ENCODE data around the gene AFAP1.

Gene AFAP1

GRCh38 chr4:7893539-7893938 lies 46.1 kb downstream of the AFAP1 start:
- DNase-seq (ENCODE audit: low spot score) = no peak

- no peak for DNase-seq (ENCODE audit: low spot score)
These were observed 47.2 kb downstream of the AFAP1 start for GRCh38 chr4:7892212-7893019.

- DNase-seq (ENCODE audit: low spot score) = no peak
These were observed 48.8 kb downstream of the AFAP1 start for GRCh38 chr4:7890635-7891393.

GRCh38 chr4:7887436-7887835 lies 52.2 kb downstream of the AFAP1 start:
- no peak for DNase-seq (ENCODE audit: low spot score)

GRCh38 chr4:7886007-7886973 lies 53.4 kb downstream of the AFAP1 start:
- DNase-seq (ENCODE audit: low spot score) = no peak

- no peak for DNase-seq (ENCODE audit: low spot score)
These were observed 54.2 kb downstream of the AFAP1 start for GRCh38 chr4:7885216-7886006.

- no peak for DNase-seq (ENCODE audit: low spot score)
These were observed 59.0 kb downstream of the AFAP1 start for GRCh38 chr4:7880683-7881082.

- no peak for DNase-seq (ENCODE audit: low spot score)
These were observed 60.5 kb downstream of the AFAP1 start for GRCh38 chr4:7879127-7879526.

- DNase-seq (ENCODE audit: low spot score) = no peak
These were observed 61.3 kb downstream of the AFAP1 start for GRCh38 chr4:7878323-7878722.

- no peak for DNase-seq (ENCODE audit: low spot score)
These were observed 62.5 kb downstream of the AFAP1 start for GRCh38 chr4:7877176-7877575.

GRCh38 chr4:7876201-7876875 lies 63.3 kb downstream of the AFAP1 start:
- DNase-seq (ENCODE audit: low spot score) = peak; percentile 90

GRCh38 chr4:7874838-7875237 lies 64.8 kb downstream of the AFAP1 start:
- no peak for DNase-seq (ENCODE audit: low spot score)

- no peak for DNase-seq (ENCODE audit: low spot score)
These were observed 65.8 kb downstream of the AFAP1 start for GRCh38 chr4:7873881-7874280.

- DNase-seq (ENCODE audit: low spot score) = no peak
These were observed 67.3 kb downstream of the AFAP1 start for GRCh38 chr4:7872264-7872771.

GRCh38 chr4:7871356-7871755 lies 68.3 kb downstream of the AFAP1 start:
- no peak for DNase-seq (ENCODE audit: low spot score)

GRCh38 chr4:7868892-7869471 lies 70.7 kb downstream of the AFAP1 start:
- no peak for DNase-seq (ENCODE audit: low spot score)

GRCh38 chr4:7868436-7868775 lies 71.3 kb downstream of the AFAP1 start:
- DNase-seq (ENCODE audit: low spot score) = no peak

GRCh38 chr4:7867701-7868435 lies 71.8 kb downstream of the AFAP1 start:
- DNase-seq (ENCODE audit: low spot score) = no peak

GRCh38 chr4:7867191-7867590 lies 72.5 kb downstream of the AFAP1 start:
- no peak for DNase-seq (ENCODE audit: low spot score)

- DNase-seq (ENCODE audit: low spot score) = no peak
These were observed 74.1 kb downstream of the AFAP1 start for GRCh38 chr4:7865533-7865932.
